Measurements from ENCODE around the gene SERPINI1. TPM values are rescaled to one million over a fixed set of nuclear protein-coding genes. Genes with fewer than 3 reads are reported as not detected.

The SERPINI1 gene
- total and polyA plus RNA-seq, 2 experiments from 2014 or later, result 7.3 to 9.8 TPM

DNA sequence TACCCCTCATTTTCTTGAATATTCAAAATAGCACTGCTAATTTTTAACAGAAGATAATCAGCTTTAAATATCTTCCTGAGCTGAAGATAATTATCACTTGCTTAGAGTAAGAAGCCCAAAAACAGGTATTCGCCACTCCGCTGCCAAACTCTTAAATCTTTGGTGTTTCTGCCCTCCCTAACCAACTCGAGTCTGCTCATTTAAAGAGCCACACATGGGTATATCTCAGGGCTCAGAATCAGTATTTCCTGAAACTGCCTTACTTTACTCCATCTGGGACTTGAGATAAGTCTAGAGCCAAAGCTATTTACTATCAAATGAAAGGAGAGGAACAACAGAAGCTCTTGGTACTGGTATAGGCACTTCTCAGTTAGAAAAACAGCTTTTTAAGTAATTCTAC lies 11.6 kb upstream of the SERPINI1 start:
- no peak for DNase-seq
- WGBS, 2 experiments (ENCODE audit: low coverage in 1 of 2, low lambda C conversion rate in 2 of 2, missing lambda C conversion rate in 2 of 2), result 94 to 99% methylated on average over 3 of the region's 3 CpGs
- no peaks in the 10 kb centered on the region for H3K9me2 ChIP-seq (ENCODE audit: insufficient read depth)

DNA sequence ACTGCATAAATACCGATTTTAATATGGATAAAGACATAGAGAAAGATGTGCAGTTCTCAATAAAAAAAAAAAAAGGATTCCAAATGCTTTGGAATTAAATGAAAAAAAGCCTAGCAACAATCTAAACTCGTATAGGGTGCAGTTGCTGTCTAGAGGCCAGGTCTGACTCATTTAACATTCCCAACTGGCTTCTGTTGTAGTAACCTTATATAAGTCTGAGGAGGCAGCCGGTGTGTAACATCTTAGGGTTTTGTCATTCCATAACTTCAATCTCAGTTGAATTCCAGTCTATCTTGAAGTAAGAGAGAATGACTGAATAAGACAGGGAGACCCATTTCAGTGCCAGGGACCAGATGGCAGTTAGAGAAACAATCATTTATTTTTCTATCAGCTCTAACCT lies 7.3 kb upstream of the SERPINI1 start:
- no peak overlapping the region for H3K4me3 ChIP-seq
- peak overlapping the region; percentile 6; the same call in 1 of the 2 replicates for H3K9ac ChIP-seq
- no peaks in the 10 kb centered on the region for H3K36me3 ChIP-seq (ENCODE audit: low read depth)
- peaks cover 100% of the 10 kb centered on the region for H3K79me2 ChIP-seq (ENCODE audit: insufficient read depth)
- 24 to 34% methylated on average over 3 of the region's 3 CpGs for WGBS, 2 experiments (ENCODE audit: low coverage in 1 of 2, low lambda C conversion rate in 2 of 2, missing lambda C conversion rate in 2 of 2)
- TF ChIP-seq EZH2phosphoT487 (IDR thresholded peaks at IDR 0.05; ENCODE audit: insufficient read depth, low read depth) (no peak), EZH2 (IDR thresholded peaks at IDR 0.05; ENCODE audit: insufficient read depth, poor library complexity, severe bottlenecking) (no peak)
- H3K27me3 ChIP-seq (replicated peaks; ENCODE audit: insufficient read depth), result no peaks in the 10 kb centered on the region
- H4K20me1 ChIP-seq (ENCODE audit: insufficient read depth), result peaks cover 26% of the 10 kb centered on the region
- H3K9me2 ChIP-seq (ENCODE audit: insufficient read depth), result no peaks in the 10 kb centered on the region
- peak overlapping the region; percentile 67 for H3K27ac ChIP-seq
- no peak overlapping the region for H2AFZ ChIP-seq
- H3K4me1 ChIP-seq (ENCODE audit: insufficient read depth), result peaks cover 29% of the 10 kb centered on the region
- in situ Hi-C loops (cut with MboI), result no loop called here
- H3F3A ChIP-seq (ENCODE audit: insufficient read depth), result peaks cover 18% of the 10 kb centered on the region
- H3K9me3 ChIP-seq (ENCODE audit: low read depth), result no peaks in the 10 kb centered on the region
- peak overlapping the region; percentile 42 for H3K4me2 ChIP-seq (ENCODE audit: unreplicated experiment)
- DNase-seq, result peak; percentile 89

More for the DNA sequence above, 11.6 kb upstream of the SERPINI1 start:
- H3K9me3 ChIP-seq (ENCODE audit: low read depth), result no peaks in the 10 kb centered on the region
- peaks cover 13% of the 10 kb centered on the region for H3K4me1 ChIP-seq (ENCODE audit: insufficient read depth)
- peaks cover 31% of the 10 kb centered on the region for H4K20me1 ChIP-seq (ENCODE audit: insufficient read depth)
- H3K36me3 ChIP-seq (ENCODE audit: low read depth), result peaks cover 9% of the 10 kb centered on the region; the same call in 1 of the 2 replicates
- no peak overlapping the region for H3K4me3 ChIP-seq
- H3K4me2 ChIP-seq (ENCODE audit: unreplicated experiment), result no peak overlapping the region
- no peak overlapping the region for H3K27ac ChIP-seq
- H3F3A ChIP-seq (ENCODE audit: insufficient read depth), result peaks cover 11% of the 10 kb centered on the region
- no peak overlapping the region for H2AFZ ChIP-seq
- H3K9ac ChIP-seq, result no peak overlapping the region
- H3K27me3 ChIP-seq (replicated peaks; ENCODE audit: insufficient read depth), result no peaks in the 10 kb centered on the region
- peaks cover 100% of the 10 kb centered on the region for H3K79me2 ChIP-seq (ENCODE audit: insufficient read depth)
- in situ Hi-C loops (cut with MboI), result no loop called here
- no peak for TF ChIP-seq EZH2 (IDR thresholded peaks at IDR 0.05; ENCODE audit: insufficient read depth, poor library complexity, severe bottlenecking)

DNA sequence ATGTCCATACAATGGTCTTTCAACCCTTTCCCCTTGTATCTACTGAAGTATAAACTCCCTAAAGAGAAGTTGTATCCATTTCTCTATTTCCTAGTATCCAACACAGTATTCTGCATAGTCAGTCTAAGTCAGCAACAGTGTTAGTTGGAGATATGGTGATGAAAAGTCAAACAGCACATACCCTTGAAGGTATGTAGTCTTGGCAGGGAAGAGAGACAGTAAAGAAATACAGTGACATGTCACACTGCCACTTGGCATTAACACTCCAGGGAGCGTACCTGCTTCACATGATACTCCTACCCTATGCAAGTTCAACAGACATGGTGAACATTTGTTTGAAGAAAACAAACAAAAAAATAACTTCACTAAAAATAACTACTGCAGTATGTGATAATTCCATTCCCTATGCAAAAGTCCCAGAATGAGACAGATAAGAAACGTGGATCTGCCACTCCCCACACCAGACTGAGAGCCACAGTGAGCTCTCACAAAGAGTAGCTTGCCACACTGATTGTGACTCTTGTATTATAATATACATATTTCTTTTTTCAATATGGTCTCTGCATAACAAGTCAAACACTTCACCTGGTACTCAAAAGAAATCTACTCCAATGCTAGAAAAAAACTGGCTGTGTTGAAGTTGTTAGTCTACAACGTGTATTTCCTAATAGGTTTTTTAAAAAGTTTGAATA lies 6.7 kb upstream of the SERPINI1 start:
- H3K4me1 ChIP-seq (ENCODE audit: insufficient read depth), result peaks cover 34% of the 10 kb centered on the region
- peak overlapping the region; percentile 67 for H3K27ac ChIP-seq
- H3K9ac ChIP-seq, result no peak overlapping the region
- H3K27me3 ChIP-seq (replicated peaks; ENCODE audit: insufficient read depth), result no peaks in the 10 kb centered on the region
- in situ Hi-C loops (cut with MboI), result no loop called here
- no peaks in the 10 kb centered on the region for H3K9me3 ChIP-seq (ENCODE audit: low read depth)
- DNase-seq, result no peak
- H3K9me2 ChIP-seq (ENCODE audit: insufficient read depth), result no peaks in the 10 kb centered on the region
- peaks cover 26% of the 10 kb centered on the region for H4K20me1 ChIP-seq (ENCODE audit: insufficient read depth)
- no peak for TF ChIP-seq EZH2 (IDR thresholded peaks at IDR 0.05; ENCODE audit: insufficient read depth, poor library complexity, severe bottlenecking)
- TF ChIP-seq EZH2phosphoT487 (IDR thresholded peaks at IDR 0.05; ENCODE audit: insufficient read depth, low read depth), result no peak
- H3K4me2 ChIP-seq (ENCODE audit: unreplicated experiment), result no peak overlapping the region
- 78 to 83% methylated on average over 3 of the region's 3 CpGs for WGBS, 2 experiments (ENCODE audit: low coverage in 1 of 2, low lambda C conversion rate in 2 of 2, missing lambda C conversion rate in 2 of 2)
- H3K36me3 ChIP-seq (ENCODE audit: low read depth), result no peaks in the 10 kb centered on the region
- H2AFZ ChIP-seq, result no peak overlapping the region
- H3K4me3 ChIP-seq, result no peak overlapping the region
- peaks cover 18% of the 10 kb centered on the region for H3F3A ChIP-seq (ENCODE audit: insufficient read depth)
- peaks cover 100% of the 10 kb centered on the region for H3K79me2 ChIP-seq (ENCODE audit: insufficient read depth)

DNA sequence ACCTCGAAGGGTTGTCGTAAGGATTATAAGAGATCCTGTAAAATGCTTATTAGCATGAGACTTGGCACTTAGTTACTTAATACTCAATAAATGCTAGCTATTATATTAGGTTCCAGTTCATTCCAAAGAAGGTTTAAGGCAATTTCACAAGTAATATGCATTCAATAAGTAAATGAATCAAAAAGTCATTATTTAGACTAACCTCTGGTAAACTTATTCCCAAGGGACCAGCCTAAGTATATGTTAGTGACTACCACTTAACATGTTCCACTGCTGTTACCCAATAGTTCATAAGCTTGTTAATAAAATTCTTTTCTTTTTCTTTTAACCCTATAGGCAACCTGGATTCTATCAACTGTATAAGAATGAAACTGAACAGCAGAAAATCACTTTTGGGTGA lies 5.9 kb upstream of the SERPINI1 start:
- in situ Hi-C loops (cut with MboI), result no loop called here
- H3K36me3 ChIP-seq (ENCODE audit: low read depth), result no peaks in the 10 kb centered on the region
- no peaks in the 10 kb centered on the region for H3K27me3 ChIP-seq (replicated peaks; ENCODE audit: insufficient read depth)
- no peaks in the 10 kb centered on the region for H3K9me2 ChIP-seq (ENCODE audit: insufficient read depth)
- no peak overlapping the region for H3K4me3 ChIP-seq
- no peak overlapping the region for H3K4me2 ChIP-seq (ENCODE audit: unreplicated experiment)
- H3F3A ChIP-seq (ENCODE audit: insufficient read depth), result peaks cover 18% of the 10 kb centered on the region
- H3K9ac ChIP-seq, result no peak overlapping the region
- H3K4me1 ChIP-seq (ENCODE audit: insufficient read depth), result peaks cover 34% of the 10 kb centered on the region
- H3K79me2 ChIP-seq (ENCODE audit: insufficient read depth), result peaks cover 100% of the 10 kb centered on the region
- no peaks in the 10 kb centered on the region for H3K9me3 ChIP-seq (ENCODE audit: low read depth)
- no peak for TF ChIP-seq EZH2phosphoT487 (IDR thresholded peaks at IDR 0.05; ENCODE audit: insufficient read depth, low read depth)
- TF ChIP-seq EZH2 (IDR thresholded peaks at IDR 0.05; ENCODE audit: insufficient read depth, poor library complexity, severe bottlenecking), result no peak
- no peak overlapping the region for H3K27ac ChIP-seq
- peak; percentile 46 for DNase-seq
- 87 to 92% methylated on average over 2 of the region's 2 CpGs for WGBS, 2 experiments (ENCODE audit: low coverage in 1 of 2, low lambda C conversion rate in 2 of 2, missing lambda C conversion rate in 2 of 2)
- peaks cover 26% of the 10 kb centered on the region for H4K20me1 ChIP-seq (ENCODE audit: insufficient read depth)
- H2AFZ ChIP-seq, result no peak overlapping the region

All from GM23248 (cell line).